Kidney epithelial cell (primary cell): ENCODE data around the gene AKR1E2. TPM values are rescaled to one million over a fixed set of nuclear protein-coding genes. Genes with fewer than 3 reads are reported as not detected.

ENCODE experiments used
- DNase-seq: peaks from one replicate; pipeline ENCODE4 v3.0.0-alpha.2; 2010; ENCODE audit warnings: low read depth
- H3K27me3 ChIP-seq: 2 replicates; pipeline ENCODE4 v1.6.0; 2011; ENCODE audit warnings: low read length; ENCODE audit not compliant: control insufficient read depth, insufficient read depth
- H3K36me3 ChIP-seq: 2 replicates; pipeline ENCODE4 v1.5.1; 2011; ENCODE audit warnings: low read length; ENCODE audit not compliant: control insufficient read depth, insufficient read depth
- H3K4me3 ChIP-seq: 2 replicates; pipeline ENCODE4 v1.5.1; 2011; ENCODE audit warnings: low read depth, mild to moderate bottlenecking, control low read depth, low read length
- total RNA-seq: library from RNA; depleted of rRNA; stranded (reverse); fragments of >200 nt; gene quantifications from 2 replicates; pipeline ENCODE4 v1.2.3, GENCODE V29; 2015
- TF ChIP-seq, protein P1 (sequence below): IDR thresholded peaks from 2 replicates; pipeline ENCODE4 v1.5.1; 2011; ENCODE audit warnings: mild to moderate bottlenecking, moderate library complexity, low read length, control low read depth, inconsistent platforms; ENCODE audit not compliant: insufficient read depth, poor library complexity, severe bottlenecking

The AKR1E2 gene
- total RNA-seq, 1 donor from 2014 or later, result 5.6 TPM

DNA sequence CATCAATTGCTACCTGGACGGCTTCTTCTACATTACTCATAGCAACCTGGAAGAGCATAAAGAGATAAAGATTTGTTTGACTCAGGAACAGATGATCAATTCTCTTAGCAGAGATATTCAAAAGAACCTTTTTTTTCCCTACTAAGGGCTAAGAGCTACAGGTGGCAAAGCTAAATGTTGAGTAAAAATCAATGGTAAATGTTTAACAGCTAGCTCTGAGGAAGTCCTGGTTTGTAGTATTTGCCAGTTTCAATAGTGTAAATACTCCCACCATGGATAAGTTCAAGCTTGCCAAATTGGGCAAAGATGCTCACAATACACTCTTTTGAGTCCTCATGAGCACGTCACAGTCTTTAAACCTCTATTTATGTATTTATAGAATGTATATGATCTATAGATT is 64.0 kb downstream of the AKR1E2 start:
- H3K4me3 ChIP-seq, result no peak overlapping the region
- TF ChIP-seq, protein P1, sequence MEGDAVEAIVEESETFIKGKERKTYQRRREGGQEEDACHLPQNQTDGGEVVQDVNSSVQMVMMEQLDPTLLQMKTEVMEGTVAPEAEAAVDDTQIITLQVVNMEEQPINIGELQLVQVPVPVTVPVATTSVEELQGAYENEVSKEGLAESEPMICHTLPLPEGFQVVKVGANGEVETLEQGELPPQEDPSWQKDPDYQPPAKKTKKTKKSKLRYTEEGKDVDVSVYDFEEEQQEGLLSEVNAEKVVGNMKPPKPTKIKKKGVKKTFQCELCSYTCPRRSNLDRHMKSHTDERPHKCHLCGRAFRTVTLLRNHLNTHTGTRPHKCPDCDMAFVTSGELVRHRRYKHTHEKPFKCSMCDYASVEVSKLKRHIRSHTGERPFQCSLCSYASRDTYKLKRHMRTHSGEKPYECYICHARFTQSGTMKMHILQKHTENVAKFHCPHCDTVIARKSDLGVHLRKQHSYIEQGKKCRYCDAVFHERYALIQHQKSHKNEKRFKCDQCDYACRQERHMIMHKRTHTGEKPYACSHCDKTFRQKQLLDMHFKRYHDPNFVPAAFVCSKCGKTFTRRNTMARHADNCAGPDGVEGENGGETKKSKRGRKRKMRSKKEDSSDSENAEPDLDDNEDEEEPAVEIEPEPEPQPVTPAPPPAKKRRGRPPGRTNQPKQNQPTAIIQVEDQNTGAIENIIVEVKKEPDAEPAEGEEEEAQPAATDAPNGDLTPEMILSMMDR, result no peak
- H3K36me3 ChIP-seq, result no peaks in the 10 kb centered on the region
- no peak for DNase-seq
- H3K27me3 ChIP-seq, result no peaks in the 10 kb centered on the region

DNA sequence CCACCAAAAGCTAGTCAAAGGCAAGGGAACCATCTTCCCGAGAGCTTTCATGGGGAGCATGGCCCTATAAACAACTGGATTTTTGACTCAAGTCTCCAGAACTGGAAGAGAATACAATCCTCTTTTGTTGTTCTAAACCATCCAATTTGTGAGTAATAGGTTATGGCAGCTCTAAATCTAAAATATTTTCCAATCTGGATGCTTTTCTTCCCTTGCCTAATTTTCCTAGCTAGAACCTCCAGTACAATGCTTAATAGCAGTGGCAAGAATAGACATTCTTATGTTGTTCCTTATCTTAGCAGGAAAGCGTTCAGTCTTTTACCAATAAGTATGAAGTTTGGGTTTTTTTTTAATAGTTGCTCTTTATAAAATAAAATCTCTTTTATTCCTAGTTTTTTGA is 66.7 kb downstream of the AKR1E2 start:
- DNase-seq, result no peak
- no peaks in the 10 kb centered on the region for H3K27me3 ChIP-seq
- TF ChIP-seq, protein P1, result no peak
- no peaks in the 10 kb centered on the region for H3K36me3 ChIP-seq
- no peak overlapping the region for H3K4me3 ChIP-seq

DNA sequence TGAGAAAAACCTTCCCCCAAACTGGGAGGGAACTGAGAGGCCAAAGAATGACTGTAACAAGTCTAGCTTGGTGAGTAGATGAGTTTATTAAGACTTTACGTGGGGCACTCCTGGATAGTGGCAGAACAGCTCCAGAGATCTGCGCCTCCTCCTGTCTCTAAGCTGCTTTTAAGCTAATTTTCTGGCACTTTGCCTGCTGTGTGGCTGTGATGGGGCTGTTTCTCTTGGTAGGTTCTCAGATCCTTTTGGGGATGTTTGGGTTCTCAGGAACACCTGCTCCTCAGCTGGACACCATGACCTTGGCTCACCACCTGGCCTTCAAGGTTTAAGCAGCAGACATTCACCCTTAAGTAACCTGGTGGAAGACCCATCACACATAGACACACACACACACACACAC is 68.3 kb downstream of the AKR1E2 start:
- DNase-seq, result no peak
- TF ChIP-seq, protein P1, result no peak

More for the DNA sequence above, 68.3 kb downstream of the AKR1E2 start:
- no peaks in the 10 kb centered on the region for H3K27me3 ChIP-seq
- no peak overlapping the region for H3K4me3 ChIP-seq
- no peaks in the 10 kb centered on the region for H3K36me3 ChIP-seq

Other genes with a start within 250 kb of the AKR1E2 start
- 1.2 and 1.5 TPM in 2 replicates for gene AKR1C1, start 137.2 kb downstream of the AKR1E2 start, total RNA-seq
- gene AKR1C2, start 177.7 kb downstream of the AKR1E2 start, total RNA-seq, result 0.27 and 2.0 TPM in 2 replicates